H54 (cell line): ENCODE measurements around the gene PTH.

Source experiments
- DNase-seq: peaks from one replicate; pipeline ENCODE4 v3.0.0; 2011; ENCODE audit warnings: low spot score, mixed read lengths; ENCODE audit not compliant: insufficient read length
- FAIRE-seq: peaks from 3 replicates; lab custom pipeline; 2011; peaks lifted over from hg19 to GRCh38; lab: Jason Lieb, UNC
- POLR2A ChIP-seq: IDR thresholded peaks from 2 replicates; pipeline ENCODE4 v1.6.1; 2011; ENCODE audit warnings: low read depth, mild to moderate bottlenecking, low read length

PTH gene

DNA sequence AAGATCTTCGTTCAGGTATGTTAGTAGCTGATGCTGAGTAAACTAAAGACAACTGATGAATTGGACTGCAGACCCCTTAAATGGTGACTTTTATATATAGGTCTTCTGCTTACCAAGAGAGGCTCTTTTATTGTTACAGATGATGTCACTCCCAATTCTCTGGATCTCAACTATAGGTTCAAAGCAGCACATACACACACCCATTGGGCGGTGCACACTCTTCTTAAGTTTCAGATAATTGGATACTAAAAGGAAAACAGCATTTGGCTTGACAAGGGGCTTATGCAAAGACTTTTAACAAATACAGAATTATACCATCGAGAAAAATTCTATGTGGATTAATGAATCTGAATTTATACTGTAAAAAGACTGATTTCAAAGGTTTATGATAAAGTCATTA lies at the start of gene PTH:
TSS of gene PTH (minus strand) at position 69 of the 400 bp plus-strand sequence. CDS start 3,142 bp downstream, outside the sequence.
- FAIRE-seq (no peak), DNase-seq (no peak)
- no peak for TF ChIP-seq POLR2A

DNA sequence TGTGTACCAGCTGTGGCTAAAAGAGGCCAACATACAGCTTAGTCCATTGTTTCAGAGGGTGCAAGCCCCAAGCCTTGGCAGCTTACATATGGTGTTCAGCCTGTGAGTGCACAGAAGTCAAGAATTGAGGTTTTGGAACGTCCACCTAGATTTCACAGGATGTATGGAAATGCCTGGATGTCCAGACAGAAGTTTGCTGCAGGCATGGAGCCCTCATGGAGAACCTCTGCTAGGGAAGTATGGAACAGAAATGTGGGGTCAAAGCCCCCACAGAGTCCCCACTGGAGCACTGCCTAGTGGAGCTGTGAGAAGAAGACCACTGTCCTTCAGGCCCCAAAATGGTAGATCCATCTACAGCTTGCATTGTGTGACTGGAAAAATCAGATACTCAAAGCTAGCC lies 42.2 kb upstream of the PTH start:
- no peak for DNase-seq
- no peak for TF ChIP-seq POLR2A
- no peak for FAIRE-seq

DNA sequence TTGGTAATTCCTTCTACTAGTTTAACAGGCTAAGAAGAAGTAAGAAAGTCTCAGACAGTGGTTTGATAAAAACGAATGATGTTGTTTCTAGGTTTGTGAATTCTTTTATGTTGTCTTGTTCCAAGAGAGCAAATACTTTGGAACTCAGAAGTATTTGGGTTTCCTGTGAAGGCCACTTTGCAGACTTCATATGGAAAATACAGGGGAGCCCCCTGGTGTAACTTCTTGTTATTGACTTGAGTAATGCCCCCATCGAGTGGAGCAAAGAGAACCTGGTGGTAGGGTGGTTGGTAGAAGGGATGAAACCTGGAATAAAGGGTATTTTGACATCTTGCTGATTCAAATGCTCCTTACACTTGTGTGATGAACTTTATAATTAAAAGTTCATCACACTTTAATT lies 40.0 kb upstream of the PTH start:
- DNase-seq: no peak
- TF ChIP-seq POLR2A: no peak
- FAIRE-seq: no peak

DNA sequence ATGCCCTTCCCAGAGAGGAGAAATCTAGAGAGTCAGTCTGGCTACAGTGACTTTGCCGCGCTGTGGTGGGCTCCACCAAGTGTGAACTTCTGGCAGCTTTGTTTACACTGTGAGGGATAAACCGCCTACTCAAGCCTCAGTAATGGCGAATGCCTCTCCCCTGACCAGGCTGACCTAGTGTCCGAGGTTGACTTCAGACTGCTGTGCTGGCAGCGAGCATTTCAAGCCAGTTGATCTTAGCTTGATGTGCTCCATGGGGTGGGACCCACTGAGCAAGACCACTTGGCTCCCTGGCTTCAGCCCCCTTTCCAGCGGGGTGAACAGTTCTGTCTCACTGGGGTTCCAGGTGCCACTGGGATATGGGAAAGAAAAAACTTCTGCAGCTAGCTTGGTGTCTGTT lies 38.6 kb upstream of the PTH start:
- no peak for FAIRE-seq
- TF ChIP-seq POLR2A: no peak
- DNase-seq: no peak

DNA sequence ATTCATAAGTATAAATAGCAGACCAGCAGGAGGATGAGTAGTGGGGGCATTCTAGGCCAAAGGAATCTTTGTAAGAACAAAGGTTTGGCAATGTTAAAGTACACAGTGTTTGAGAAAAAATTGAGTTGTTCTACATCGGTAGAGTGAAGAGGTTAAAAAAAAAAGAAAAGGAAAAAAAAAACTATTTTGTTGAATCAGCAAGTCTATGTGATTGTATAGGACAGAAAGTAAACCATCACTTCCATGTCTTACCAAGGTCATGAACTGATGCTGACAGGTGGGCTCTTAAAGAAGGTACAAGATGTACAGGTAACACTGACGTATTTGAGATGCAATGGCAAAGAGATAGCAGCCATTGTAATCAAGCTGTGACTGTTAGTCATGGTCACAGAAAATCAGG lies 29.5 kb upstream of the PTH start:
- FAIRE-seq (no peak), DNase-seq (no peak)
- no peak for TF ChIP-seq POLR2A

DNA sequence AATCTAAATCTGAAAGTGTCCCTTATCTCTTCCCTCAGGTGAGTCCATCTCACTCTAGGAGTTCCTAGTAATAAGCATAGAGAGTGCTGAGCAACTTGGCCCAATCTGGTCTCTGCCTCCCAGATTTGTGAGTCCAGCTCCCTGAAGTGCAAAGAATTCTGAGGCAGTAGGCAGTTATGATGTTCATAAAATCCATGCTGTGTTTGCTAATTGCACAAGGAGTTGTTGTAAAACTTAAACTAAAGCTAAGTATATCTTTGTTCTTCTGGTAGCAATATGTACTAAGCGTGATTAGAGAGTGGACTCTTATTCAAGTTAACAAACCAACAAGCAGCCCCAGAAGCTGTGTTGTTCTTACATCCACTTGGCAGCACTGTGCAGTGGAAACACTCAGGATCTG lies 7.6 kb upstream of the PTH start:
- FAIRE-seq (no peak), DNase-seq (no peak)
- no peak for TF ChIP-seq POLR2A

DNA sequence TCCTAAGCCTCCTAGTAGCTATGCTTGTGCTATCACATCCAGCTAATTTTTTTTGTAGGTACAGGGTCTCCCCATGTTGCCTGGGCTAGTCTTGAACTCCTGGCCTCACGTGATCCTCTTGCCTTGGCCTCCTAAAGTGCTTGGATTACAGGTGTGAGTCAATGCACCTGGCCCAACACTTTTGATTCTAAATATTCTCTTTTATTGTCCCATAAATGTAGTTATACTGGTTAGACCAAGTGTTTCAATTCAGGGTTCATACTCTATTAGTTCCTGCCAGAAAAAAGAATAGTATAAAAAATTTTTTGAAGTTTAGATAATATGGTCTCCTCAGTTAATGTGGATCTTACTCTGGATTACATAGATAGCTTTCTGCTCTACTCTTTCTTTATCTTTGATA lies 6.7 kb upstream of the PTH start:
- FAIRE-seq: no peak
- TF ChIP-seq POLR2A: no peak

DNA sequence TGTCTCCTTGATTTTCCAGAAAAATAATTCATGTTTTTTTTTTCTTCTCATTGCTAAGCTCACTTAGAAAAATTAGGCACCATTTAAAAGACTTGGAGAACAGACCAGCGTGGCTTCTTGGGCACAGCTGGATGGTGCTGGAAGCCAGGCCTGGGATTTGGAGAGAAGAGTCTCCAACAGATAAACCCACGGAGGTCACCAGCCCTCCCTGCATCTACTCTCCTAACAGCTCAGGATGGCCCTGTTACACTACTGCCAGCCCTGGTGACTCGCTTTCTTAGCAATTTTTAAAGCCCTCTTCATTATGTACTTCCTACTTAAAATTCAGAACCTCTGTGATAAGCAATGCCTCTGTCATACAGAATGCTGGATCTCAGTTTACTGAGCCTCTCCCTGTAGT lies 1.7 kb downstream of the PTH start:
- DNase-seq (no peak), FAIRE-seq (no peak)
- no peak for TF ChIP-seq POLR2A

More for the DNA sequence above, 6.7 kb upstream of the PTH start:
- no peak for DNase-seq

DNA sequence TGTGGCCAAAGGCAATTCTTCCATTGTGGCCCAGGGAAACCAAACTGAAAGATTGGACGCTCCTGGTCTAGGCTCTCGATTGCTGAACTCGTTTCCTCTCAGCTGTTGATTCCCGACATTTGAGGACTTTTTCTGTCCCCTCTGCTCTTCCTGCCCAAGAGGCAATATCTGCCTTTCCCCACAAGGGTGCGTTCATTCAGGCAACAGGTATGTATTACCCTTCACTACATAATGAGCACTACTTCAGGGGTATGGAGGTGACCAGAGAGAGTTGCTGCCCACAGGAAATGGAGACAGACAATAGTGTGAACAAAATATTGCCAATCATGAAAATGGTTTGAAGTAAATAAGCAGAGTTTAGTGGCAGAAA lies 8.2 kb downstream of the PTH start:
- FAIRE-seq (no peak), DNase-seq (peak; percentile 8)
- TF ChIP-seq POLR2A: no peak

DNA sequence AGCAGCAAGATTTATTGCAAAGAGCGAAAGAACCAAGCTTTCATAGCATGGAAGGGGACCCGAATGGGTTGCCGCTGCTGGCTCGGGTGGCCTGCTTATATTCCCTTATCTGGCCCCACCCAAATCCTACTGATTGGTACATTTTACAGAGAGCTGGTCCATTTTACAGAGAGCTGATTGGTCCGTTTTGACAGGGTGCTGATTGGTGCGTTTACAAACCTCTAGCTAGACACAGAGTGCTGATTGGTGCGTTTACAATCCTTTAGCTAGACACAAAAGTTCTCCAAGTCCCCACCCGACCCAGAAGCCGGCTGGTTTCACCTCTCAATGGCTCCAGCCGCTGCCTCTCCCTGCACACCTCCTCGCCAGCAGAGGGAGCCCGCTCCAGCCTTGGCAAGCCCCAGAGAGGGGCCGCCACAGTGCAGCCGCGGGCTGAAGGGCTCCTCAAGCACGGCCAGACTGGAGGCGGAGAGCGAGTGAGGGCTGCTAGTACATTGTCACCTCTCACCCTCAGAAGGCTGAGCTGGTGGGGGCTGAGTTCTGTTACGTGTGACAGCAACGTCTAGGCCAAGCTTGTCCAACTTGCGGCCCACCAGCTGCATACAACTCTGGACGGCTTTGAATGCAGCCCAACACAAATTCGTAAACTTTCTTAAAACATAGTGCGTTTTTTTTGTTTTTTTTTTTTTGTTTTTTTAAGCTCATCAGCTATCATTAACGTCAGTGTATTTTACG lies 8.7 kb downstream of the PTH start:
- no peak for FAIRE-seq
- DNase-seq: no peak
- no peak for TF ChIP-seq POLR2A

DNA sequence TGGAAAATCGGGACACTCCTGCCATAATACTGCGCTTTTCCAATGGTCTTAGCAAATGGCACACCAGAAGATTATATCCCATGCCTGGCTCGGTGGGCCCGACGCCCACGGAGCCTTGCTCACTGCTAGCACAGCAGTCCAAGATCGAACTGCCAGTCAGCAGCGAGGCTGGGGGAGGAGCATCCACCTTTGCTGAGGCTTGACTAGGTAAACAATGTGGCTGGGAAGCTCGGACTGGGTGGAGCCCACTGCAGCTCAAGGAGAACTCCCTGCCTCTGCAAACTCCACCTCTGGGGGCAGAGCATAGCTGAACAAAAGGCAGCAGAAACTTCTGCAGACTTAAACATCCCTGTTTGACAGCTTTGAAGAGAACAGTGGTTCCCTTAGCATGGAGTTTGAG lies 15.6 kb downstream of the PTH start:
- FAIRE-seq (no peak), DNase-seq (no peak)
- no peak for TF ChIP-seq POLR2A

DNA sequence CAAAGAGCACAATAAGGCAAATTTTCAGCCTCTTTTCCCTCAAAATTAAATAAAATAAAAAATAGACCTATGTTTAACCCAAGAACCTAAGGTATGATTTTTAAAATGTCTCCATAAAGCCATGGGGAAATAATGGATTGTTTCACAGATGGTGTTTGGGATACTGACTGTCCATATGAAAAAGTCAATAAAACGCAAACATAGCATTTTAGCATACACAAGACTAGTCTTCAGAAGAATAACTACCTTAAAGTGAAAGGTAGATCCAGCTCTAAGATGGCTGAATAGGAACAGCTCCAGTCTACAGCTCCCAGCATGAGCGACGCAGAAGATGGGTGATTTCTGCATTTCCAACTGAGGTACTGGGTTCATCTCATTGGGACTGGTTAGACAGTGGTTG lies 16.1 kb downstream of the PTH start:
- DNase-seq: no peak
- FAIRE-seq: no peak
- no peak for TF ChIP-seq POLR2A

DNA sequence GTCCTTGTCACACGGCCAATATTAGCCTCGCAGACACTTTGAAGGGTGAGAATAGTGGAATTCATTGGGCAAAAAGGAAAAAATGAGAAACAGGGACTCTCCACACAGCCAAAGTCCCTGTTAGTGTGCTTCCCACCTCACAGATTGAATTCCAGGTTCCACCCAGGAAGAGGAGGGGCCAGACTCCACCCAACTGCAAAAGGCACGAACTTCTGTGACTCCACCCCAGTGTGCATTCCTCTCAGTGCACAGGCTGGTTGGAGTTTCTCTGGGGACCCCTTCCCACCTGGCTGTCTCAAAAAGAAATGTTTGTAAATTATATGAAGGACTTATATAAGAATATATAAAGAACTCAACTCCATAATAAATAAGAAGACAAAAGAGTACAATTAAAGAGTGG lies 20.7 kb downstream of the PTH start:
- no peak for TF ChIP-seq POLR2A
- FAIRE-seq (no peak), DNase-seq (no peak)

DNA sequence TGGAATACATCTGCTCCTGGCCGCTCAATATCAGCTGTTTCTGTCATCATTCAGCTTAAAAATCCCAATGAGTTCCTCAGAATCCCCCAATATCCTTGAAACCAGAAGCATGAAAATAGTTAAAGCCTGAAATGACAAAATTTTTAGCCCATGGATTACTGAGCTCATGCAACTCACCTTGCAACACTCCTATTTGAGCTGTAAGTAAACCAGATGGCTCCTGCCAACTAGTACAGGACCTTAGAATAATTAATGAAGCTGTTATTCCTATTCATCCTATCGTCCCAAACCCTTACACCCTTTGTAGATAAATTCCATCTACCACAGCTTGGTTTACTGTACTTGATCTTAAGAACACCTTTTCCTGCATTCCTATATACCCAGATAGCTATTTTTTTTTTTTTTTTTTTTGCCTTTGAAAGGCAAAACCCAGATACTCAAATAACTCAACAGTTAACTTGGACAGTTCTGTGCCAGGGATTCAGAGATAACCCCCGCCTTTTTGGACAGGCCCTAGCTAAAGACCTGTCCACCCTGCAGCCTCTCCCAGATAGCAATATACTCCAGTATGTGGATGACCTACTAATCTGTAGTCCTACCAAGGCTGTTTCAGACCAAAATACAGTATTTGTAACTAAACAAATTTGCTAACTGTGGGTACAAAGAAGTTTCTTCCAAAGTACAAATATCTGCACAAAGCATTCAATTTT lies 22.6 kb downstream of the PTH start:
- FAIRE-seq (no peak), DNase-seq (no peak)
- TF ChIP-seq POLR2A: no peak

DNA sequence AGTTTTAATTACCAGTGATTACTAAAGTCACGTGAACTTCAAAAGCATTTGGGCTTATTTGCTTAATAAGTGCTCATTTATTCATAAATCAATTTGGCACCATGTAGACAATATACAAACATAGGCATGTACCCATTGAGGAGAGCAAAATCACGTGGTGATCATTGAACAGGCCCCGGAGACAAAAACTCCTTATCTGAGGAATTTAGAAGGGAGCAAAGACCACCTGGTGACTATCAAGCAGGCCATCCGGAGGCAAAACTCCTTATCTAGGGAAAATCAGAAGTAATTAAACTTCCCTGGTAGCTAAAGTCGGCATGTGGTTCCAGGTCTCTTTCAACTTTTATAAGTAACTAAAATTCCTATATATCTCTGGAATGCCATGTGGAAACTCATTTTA lies 27.0 kb downstream of the PTH start:
- DNase-seq (no peak), FAIRE-seq (no peak)
- no peak for TF ChIP-seq POLR2A
